OCI-LY1 (cell line): ENCODE measurements around the gene TMEM26.

Source experiments
- CTCF ChIP-seq: fragments of 200-600 bp; sonication (generic), shearing (Covaris generic); IDR thresholded peaks from 2 replicates; pipeline ENCODE4 v1.5.1; 2017; ENCODE audit warnings: mild to moderate bottlenecking, antibody characterized with exemption, low read length, moderate library complexity, mixed read lengths
- EZH2 ChIP-seq: fragments of 200-600 bp; sonication (generic), shearing (Covaris generic); IDR thresholded peaks from 2 replicates; pipeline ENCODE4 v1.8.0; 2017; ENCODE audit warnings: borderline replicate concordance, mixed run types, mild to moderate bottlenecking, antibody characterized with exemption, low read length, moderate library complexity, mixed read lengths

DNA sequence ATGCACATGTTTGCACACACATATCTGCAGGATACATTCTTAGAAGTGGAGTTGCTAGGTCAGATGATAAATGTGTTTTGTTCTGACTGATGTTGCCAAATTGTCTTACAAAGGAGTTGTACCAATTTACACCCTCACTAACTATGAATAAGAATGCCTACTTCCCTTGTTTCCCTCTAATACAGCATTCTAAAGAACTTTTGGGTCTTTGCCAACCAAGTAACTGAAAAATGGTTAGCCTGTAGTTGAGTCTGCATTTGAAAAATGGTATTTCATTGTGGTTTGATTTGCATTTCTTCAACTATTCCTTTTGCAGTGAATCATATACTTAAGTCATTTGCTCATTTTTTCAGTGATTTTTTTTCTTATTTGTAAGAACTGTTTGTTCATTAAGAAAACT, 48.4 kb downstream of the TMEM26 start:
- TF ChIP-seq CTCF (no peak), EZH2 (no peak)
